ENCODE results near the gene XPO5.

The XPO5 gene

DNA sequence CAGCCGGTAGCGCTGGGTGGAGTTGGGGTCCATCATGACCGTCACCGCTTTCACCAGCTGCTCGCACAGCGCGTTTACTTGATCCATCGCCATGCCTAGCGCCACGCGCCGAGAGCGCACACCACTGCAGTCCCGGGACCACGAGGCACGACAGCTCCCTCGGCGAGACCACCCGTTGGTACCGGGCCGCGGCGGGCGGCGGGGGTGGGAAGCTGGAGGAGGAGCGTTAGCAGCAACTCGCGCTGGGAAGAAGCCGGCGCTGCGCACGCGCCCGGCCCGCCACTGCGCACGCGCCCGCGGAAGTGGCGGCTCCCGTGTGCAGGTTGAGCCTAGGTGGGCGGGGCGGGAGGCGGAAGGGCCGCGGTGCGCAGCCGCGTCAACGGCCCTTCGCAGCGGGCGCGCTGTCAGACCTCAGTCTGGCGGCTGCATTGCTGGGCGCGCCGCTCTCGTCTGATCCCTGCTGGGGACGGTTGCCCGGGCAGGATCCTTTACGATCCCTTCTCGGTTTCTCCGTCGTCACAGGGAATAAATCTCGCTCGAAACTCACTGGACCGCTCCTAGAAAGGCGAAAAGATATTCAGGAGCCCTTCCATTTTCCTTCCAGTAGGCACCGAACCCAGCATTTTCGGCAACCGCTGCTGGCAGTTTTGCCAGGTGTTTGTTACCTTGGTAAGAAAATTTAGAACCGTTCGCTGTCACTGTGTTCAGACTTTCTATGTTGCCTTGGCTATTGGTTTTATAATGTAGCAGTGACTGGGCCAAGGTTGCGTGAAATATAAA lies at the start of gene XPO5, which contains the start of gene POLH:
Gene XPO5 (minus strand): TSS at position 267 of the 780 bp plus-strand sequence. CDS start 174 bp downstream, at position 93.
Gene POLH (plus strand): TSS at position 414 of the 780 bp plus-strand sequence. CDS start 6,135 bp downstream, outside the sequence.
- TF ChIP-seq, protein P1, sequence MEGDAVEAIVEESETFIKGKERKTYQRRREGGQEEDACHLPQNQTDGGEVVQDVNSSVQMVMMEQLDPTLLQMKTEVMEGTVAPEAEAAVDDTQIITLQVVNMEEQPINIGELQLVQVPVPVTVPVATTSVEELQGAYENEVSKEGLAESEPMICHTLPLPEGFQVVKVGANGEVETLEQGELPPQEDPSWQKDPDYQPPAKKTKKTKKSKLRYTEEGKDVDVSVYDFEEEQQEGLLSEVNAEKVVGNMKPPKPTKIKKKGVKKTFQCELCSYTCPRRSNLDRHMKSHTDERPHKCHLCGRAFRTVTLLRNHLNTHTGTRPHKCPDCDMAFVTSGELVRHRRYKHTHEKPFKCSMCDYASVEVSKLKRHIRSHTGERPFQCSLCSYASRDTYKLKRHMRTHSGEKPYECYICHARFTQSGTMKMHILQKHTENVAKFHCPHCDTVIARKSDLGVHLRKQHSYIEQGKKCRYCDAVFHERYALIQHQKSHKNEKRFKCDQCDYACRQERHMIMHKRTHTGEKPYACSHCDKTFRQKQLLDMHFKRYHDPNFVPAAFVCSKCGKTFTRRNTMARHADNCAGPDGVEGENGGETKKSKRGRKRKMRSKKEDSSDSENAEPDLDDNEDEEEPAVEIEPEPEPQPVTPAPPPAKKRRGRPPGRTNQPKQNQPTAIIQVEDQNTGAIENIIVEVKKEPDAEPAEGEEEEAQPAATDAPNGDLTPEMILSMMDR (conservative IDR thresholded peaks at IDR 0.05; ENCODE audit: low read depth, low read length): peak; percentile 16
- peak; percentile 61 for DNase-seq (ENCODE audit: low read depth)
- peak within 1 kb of the TSS; percentile 96 for H3K4me3 ChIP-seq (ENCODE audit: low read length)

DNA sequence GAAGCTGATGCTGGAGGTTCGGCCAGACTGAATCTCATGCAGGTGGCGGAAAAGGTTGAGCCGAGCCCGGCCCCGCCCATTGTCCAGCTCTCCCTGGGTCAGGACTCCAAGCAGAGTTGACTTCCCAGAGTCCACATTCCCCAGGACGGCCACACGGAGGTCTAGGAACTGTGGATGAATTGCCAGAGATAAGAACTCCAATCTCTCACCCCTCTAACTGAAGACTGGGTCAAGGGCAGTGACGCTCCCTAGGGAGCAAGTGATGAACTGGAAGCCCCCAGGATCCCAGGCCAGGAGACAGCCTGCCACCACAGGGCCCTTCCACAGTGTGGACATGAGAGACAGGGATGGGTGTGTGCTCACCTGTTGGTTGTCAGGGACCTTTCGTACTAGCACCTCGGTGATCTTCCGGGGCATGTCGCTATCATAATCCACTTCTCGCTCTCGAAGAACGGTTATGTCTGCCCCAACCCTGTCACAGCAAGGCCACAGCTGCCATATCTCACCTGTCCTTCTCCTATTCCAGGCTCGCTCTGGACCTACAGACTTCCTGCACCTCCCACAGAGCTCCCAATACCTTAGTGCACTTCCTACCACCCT lies 49.7 kb upstream of the XPO5 start:
- H3K4me3 ChIP-seq (ENCODE audit: low read length): no peak overlapping the region
- TF ChIP-seq, protein P1 (conservative IDR thresholded peaks at IDR 0.05; ENCODE audit: low read depth, low read length): no peak
- DNase-seq (ENCODE audit: low read depth): no peak

DNA sequence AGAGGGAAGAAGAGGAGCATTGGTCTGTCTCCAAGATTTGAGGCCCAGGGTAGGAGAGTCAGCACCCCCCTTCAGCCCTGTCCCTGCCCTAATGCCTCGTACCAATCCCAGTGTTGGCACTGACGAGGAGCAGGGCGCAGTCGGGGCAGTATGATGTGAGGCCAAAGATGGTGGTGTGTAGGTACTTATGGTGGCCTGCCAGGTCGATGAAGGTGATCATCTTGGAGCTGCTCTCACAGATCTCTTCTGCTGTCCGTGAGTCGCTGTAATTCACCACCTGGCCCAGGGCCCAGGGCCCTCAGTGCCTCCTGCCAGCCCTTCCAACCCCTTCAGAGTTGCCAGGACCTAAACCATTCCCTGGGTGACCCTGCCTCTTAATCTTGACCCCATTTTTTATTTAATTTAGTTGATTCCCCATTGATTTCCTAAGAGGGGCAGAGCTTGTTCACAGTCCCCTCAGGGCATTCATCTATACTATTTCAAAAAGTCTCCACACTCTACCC lies 49.0 kb upstream of the XPO5 start:
- H3K4me3 ChIP-seq (ENCODE audit: low read length): no peak overlapping the region
- DNase-seq (ENCODE audit: low read depth): no peak
- TF ChIP-seq, protein P1 (conservative IDR thresholded peaks at IDR 0.05; ENCODE audit: low read depth, low read length): no peak

DNA sequence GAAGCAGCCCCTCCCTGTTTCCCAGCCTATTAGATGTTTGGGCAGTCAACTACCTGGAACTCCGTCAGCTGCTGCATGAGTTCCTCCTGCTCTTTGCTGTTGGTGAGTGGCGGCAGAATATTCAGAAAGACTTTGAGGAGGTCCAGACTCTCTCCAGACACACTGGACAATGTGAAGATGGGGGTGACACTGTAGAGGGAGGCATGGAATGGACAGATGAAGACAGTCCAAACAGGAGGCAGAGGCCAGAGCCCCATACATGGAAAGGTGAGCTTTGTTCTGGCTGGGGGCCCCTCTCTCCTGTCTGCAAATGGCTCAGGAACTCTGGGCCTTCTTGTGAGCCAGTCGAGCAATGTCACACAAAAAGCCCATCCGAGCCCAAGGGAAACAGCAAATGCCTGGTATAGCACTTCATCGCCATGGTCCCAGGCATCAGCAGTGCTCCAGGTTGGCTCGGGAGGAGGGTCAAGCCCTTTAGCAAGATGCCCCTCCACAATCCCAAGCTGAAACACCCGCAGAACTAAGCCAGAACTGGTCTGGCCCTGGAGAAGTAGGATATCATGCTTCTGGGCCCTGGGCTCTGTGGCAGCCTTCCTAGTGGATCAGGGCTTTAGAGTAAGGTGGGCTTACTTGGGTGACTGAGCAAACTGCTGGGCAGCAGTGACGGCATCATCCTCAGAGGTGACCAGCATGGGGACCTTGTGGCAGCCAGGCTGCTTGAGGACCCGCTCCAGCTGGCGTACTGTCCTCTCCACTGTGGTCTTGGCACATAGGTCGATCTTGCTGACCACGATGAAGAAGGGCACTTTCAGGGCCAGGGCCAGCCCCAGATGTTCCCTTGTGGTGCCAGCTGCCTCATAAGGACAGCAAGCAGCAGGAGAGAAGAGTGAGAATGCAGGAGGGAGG lies 48.3 kb upstream of the XPO5 start:
- TF ChIP-seq, protein P1 (conservative IDR thresholded peaks at IDR 0.05; ENCODE audit: low read depth, low read length): no peak
- DNase-seq (ENCODE audit: low read depth): no peak
- no peak overlapping the region for H3K4me3 ChIP-seq (ENCODE audit: low read length)

DNA sequence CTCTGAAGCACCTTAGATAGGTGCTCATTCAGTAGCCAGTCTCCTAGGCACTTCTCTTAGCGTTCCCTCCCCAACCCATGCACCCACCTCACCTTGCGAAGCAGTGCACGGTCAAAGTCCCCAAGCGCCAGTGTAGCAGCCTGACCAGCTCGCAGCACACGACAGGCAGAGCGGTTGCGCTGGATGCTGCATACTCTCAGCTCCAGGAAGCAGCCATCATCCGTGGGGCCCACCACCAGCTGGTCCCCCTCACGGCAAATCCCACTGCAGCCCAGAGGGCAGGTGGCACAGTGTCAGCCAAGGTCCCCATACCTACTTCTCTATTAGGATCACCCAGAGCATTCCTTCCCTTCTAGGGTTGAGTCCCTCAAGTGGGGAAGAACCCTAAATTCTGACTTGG lies 46.7 kb upstream of the XPO5 start:
- H3K4me3 ChIP-seq (ENCODE audit: low read length): no peak overlapping the region
- DNase-seq (ENCODE audit: low read depth): no peak
- TF ChIP-seq, protein P1 (conservative IDR thresholded peaks at IDR 0.05; ENCODE audit: low read depth, low read length): no peak

DNA sequence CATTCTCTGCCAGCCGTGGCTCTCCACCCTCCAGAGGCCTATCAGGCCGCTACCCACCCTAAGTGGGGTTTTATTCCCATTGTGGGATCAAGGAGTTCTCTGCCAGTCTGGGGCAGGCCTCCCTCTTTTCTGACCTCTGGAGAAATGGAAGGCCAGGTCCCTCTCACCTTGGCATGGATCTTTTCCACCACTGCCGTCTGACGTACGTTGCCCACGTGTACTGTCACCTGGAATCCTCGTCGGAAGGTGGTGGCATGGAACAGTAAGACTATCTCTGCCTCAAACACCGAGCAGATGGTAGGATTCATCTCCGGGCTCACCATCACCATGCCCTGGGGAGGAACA lies 46.0 kb upstream of the XPO5 start:
- TF ChIP-seq, protein P1 (conservative IDR thresholded peaks at IDR 0.05; ENCODE audit: low read depth, low read length): no peak
- no peak for DNase-seq (ENCODE audit: low read depth)

More for the DNA sequence above, 46.0 kb upstream of the XPO5 start:
- no peak overlapping the region for H3K4me3 ChIP-seq (ENCODE audit: low read length)

Data from retinal pigment epithelial cell (primary cell).